ENCODE measurements around the gene HOXC13.

HOXC13 gene

DNA sequence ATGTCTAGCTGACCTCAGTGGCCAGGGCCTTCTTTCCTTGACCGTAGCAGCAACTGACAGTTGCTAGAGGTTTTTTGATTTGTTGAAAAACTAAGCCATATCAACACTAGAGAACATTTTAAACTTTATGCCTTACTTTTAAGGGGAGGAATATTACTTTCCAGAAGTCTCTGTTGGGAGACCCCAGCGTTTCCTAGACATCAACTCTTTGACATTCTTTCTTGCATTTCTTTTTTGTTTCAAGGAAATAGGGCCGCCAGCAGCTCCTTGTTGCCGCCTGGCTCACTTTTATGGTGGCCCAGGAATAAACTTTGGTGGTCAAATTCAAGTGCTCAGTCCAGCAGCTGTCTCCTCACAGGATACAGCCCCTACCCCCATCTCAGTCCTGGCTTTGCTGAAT lies 31.8 kb downstream of the HOXC13 start:
- no peak for DNase-seq (ENCODE audit: low read depth)
- no peak for TF ChIP-seq CTCF (conservative IDR thresholded peaks at IDR 0.05; ENCODE audit: control insufficient read depth, insufficient read depth, low read depth, low read length)
- no peak overlapping the region for H3K4me3 ChIP-seq (ENCODE audit: control insufficient read depth, low read depth, low read length)

DNA sequence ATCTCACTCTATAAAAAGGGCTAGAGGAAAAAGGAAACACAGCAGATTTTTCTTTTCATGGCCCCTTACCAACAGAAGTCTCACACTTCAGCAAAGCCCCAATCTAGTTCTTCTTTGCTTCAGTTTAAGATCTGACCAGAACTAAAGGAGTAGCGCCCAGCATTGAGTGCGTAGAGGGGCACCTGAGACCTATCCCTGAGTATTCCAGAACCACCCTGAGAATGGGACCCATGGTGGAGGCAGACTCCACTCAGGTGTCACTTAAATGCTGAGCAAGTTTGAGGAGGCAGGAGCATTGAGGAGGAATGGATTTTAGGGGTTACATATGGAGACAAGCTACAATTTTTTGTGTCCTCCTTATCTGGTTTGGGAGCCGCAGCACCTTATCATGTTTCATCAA lies 32.5 kb downstream of the HOXC13 start:
- no peak overlapping the region for H3K4me3 ChIP-seq (ENCODE audit: control insufficient read depth, low read depth, low read length)
- no peak for DNase-seq (ENCODE audit: low read depth)
- no peak for TF ChIP-seq CTCF (conservative IDR thresholded peaks at IDR 0.05; ENCODE audit: control insufficient read depth, insufficient read depth, low read depth, low read length)

- no peak overlapping the region for H3K4me3 ChIP-seq (ENCODE audit: control insufficient read depth, low read depth, low read length)
- DNase-seq (ENCODE audit: low read depth), result no peak
- no peak for TF ChIP-seq CTCF (conservative IDR thresholded peaks at IDR 0.05; ENCODE audit: control insufficient read depth, insufficient read depth, low read depth, low read length)
Observed at GRCh38 chr12:53971686-53972085, 33.1 kb downstream of the HOXC13 start.

DNA sequence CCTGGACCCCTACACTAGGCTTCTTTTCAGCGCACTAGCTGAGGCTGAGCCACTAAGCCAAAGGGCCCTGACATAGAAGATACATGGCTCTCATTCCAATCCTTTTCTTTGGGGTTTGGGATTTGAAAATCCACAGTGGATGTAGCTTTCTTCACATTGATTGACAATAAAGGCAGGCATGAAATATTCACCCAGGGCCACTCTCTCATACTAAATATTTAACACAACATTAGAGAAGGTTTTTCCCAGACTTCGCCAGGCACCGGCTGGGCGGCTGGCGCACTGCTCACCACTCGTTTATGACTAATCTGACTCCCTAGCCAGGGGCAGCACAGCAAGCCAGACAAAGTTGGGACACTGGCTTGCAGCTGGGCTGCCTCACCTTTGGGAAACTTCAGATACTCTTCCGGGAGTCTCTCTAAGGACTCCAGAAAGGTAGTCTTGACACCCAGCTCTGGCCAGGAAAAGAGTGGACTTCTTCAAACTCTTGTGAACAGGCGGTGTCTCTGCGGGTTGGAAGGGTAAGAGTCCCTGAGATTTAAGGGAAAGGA lies 33.6 kb downstream of the HOXC13 start:
- no peak overlapping the region for H3K4me3 ChIP-seq (ENCODE audit: control insufficient read depth, low read depth, low read length)
- no peak for TF ChIP-seq CTCF (conservative IDR thresholded peaks at IDR 0.05; ENCODE audit: control insufficient read depth, insufficient read depth, low read depth, low read length)
- DNase-seq (ENCODE audit: low read depth), result peak; percentile 48

DNA sequence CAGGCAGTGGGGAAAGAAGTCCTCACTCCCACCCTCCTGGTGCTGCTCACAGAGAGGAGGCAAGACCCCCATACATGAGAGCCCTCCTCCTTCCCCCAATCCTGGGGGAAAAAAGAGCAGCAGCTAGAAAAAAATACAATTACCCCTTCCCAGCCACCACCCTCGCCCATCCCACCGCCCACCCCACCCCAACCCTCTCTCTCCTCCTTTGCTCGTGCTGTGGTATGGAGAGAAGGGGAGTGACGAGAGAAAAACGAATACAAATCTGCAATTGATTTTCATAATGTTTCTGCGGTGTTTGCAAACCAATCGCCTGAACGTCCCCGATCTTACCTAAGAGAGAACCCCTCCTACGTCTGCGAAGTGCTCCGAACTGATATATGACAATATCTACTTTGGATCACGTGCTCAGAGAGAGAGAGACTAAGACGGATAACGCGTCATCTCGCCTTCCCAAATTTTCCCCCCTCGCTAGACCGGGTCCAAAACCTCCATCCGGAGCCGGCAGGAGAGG lies 34.1 kb downstream of the HOXC13 start, which contains the start of gene HOXC11:
TSS of gene HOXC11 (plus strand) at position 405 of the 514 bp plus-strand sequence. CDS start 116 bp downstream, outside the sequence.
- no peak for TF ChIP-seq CTCF (conservative IDR thresholded peaks at IDR 0.05; ENCODE audit: control insufficient read depth, insufficient read depth, low read depth, low read length)
- H3K4me3 ChIP-seq (ENCODE audit: control insufficient read depth, low read depth, low read length), result peak within 1 kb of the TSS; percentile 54
- no peak for DNase-seq (ENCODE audit: low read depth)

DNA sequence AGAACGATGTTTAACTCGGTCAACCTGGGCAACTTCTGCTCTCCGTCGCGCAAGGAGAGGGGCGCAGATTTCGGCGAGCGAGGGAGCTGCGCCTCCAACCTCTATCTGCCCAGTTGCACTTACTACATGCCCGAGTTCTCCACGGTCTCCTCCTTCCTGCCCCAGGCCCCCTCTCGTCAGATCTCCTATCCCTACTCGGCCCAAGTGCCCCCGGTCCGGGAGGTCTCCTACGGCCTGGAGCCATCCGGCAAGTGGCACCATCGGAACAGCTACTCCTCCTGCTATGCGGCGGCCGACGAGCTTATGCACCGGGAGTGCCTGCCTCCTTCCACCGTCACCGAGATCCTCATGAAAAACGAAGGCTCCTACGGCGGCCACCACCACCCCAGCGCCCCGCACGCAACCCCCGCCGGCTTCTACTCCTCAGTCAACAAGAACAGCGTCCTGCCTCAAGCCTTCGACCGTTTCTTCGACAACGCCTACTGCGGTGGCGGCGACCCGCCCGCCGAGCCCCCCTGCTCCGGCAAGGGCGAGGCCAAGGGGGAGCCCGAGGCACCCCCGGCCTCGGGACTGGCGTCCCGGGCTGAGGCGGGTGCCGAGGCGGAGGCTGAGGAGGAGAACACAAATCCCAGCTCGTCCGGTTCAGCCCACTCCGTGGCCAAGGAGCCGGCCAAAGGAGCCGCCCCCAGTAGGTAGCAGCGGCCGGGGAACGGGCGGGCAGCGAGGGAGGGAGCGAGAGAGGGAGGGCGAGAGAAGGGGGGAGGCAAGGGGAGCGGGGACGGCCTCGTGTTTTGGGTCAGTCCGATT lies 34.8 kb downstream of the HOXC13 start:
- TF ChIP-seq CTCF (conservative IDR thresholded peaks at IDR 0.05; ENCODE audit: control insufficient read depth, insufficient read depth, low read depth, low read length), result no peak
- DNase-seq (ENCODE audit: low read depth), result no peak
- peak overlapping the region; percentile 54 for H3K4me3 ChIP-seq (ENCODE audit: control insufficient read depth, low read depth, low read length)
